PC-3 (cell line): ENCODE data around the gene CDC42EP2. TPM values are rescaled to one million over a fixed set of nuclear protein-coding genes. Genes with fewer than 3 reads are reported as not detected.

ENCODE experiments used
- ATAC-seq: fragments of 200-7000 bp; cut with Tn5 transposase; 2 replicates; pipeline ENCODE4 v1.9.1; 2020; ENCODE audit warnings: mild to moderate bottlenecking, moderate library complexity
- BruUV-seq: library from RNA; stranded (reverse); fragments of 400-500 nt; replicated peaks from 2 replicates; lab custom pipeline; 2021; lab: Mats Ljungman, UMichigan
- CTCF ChIA-PET: fragments of 300-600 bp; sonication (Branson Sonifier 250); formaldehyde crosslinking; loops from one replicate; lab custom pipeline; 2022; ENCODE audit warnings: antibody characterized with exemption; lab: Charles Lee
- POLR2A ChIA-PET: fragments of 300-600 bp; sonication (Branson Sonifier 250); formaldehyde crosslinking; loops from one replicate; lab custom pipeline; 2022; ENCODE audit warnings: antibody characterized with exemption; ENCODE audit not compliant: unreplicated experiment; lab: Charles Lee
- DNase-seq: peaks from one replicate; pipeline ENCODE4 v3.0.0-alpha.2; 2015
- H2AFZ ChIP-seq: fragments of 300-600 bp; sonication (generic); 2 replicates; pipeline ENCODE4 v1.6.0; 2016; ENCODE audit warnings: antibody characterized with exemption, low read length
- H3F3A ChIP-seq: fragments of 300-600 bp; sonication (generic); one replicate; pipeline ENCODE4 v1.6.0; 2017; ENCODE audit warnings: antibody characterized with exemption, low read length, control low read depth, mild to moderate bottlenecking; ENCODE audit not compliant: unreplicated experiment
- H3K27ac ChIP-seq: fragments of 300-600 bp; sonication (generic); 2 replicates; pipeline ENCODE4 v1.5.1; 2016; ENCODE audit warnings: mild to moderate bottlenecking, low read length
- H3K27me3 ChIP-seq: fragments of 300-600 bp; sonication (generic); 2 replicates; pipeline ENCODE4 v1.6.1; 2016; ENCODE audit warnings: low read length, mixed read lengths
- H3K36me3 ChIP-seq: fragments of 300-600 bp; sonication (generic); 2 replicates; pipeline ENCODE4 v1.6.1; 2016; ENCODE audit warnings: low read depth, mixed run types, low read length, mixed read lengths
- H3K4me1 ChIP-seq: fragments of 300-600 bp; sonication (generic); 2 replicates; pipeline ENCODE4 v1.5.1; 2016; ENCODE audit warnings: low read length; ENCODE audit not compliant: insufficient read depth
- H3K4me2 ChIP-seq: fragments of 300-600 bp; sonication (generic); 2 replicates; pipeline ENCODE4 v1.6.0; 2016; ENCODE audit warnings: low read length
- H3K4me3 ChIP-seq: fragments of 300-600 bp; sonication (generic); 2 replicates; pipeline ENCODE4 v1.5.1; 2016; ENCODE audit warnings: mild to moderate bottlenecking, low read length, mixed read lengths
- H3K79me2 ChIP-seq: fragments of 300-600 bp; sonication (generic); 2 replicates; pipeline ENCODE4 v1.6.1; 2017; ENCODE audit warnings: low read length, mixed read lengths
- H3K9ac ChIP-seq: fragments of 300-600 bp; sonication (generic); 2 replicates; pipeline ENCODE4 v1.6.0; 2016; ENCODE audit warnings: mild to moderate bottlenecking, low read length
- H3K9me2 ChIP-seq: fragments of 300-600 bp; sonication (generic); replicated peaks from 2 replicates; pipeline ENCODE4 v1.6.1; 2016; ENCODE audit warnings: mixed run types, low read length, mixed read lengths
- H3K9me3 ChIP-seq: fragments of 300-600 bp; sonication (generic); 2 replicates; pipeline ENCODE4 v1.6.1; 2016; ENCODE audit warnings: low read length, mixed read lengths
- H4K20me1 ChIP-seq: fragments of 300-600 bp; sonication (generic); 2 replicates; pipeline ENCODE4 v1.6.1; 2016; ENCODE audit warnings: low read length, mixed read lengths
- CTCF ChIP-seq: fragments of 300-600 bp; sonication (generic); conservative IDR thresholded peaks from 2 replicates; pipeline ENCODE4 v1.5.1; 2017; ENCODE audit warnings: antibody characterized with exemption, low read depth, mild to moderate bottlenecking, low read length
- EZH2 ChIP-seq: fragments of 300-600 bp; sonication (generic); IDR thresholded peaks from one replicate; pipeline ENCODE4 v1.6.1; 2017; ENCODE audit warnings: antibody characterized with exemption, mild to moderate bottlenecking, low read length; ENCODE audit not compliant: unreplicated experiment
- EZH2phosphoT487 ChIP-seq: fragments of 300-600 bp; sonication (generic); IDR thresholded peaks from 2 replicates; pipeline ENCODE4 v1.6.1; 2018; ENCODE audit warnings: mild to moderate bottlenecking, antibody characterized with exemption, low read length, borderline replicate concordance
- intact Hi-C: fragments of 100-400 bp; cut with micrococcal nuclease; formaldehyde crosslinking; loops from 2 replicates; pipeline ENCODE4 v1.9.0; 2023
- total RNA-seq: library from RNA; depleted of rRNA; stranded (reverse); fragments of >200 nt; gene quantifications from 2 replicates; pipeline ENCODE4 v1.2.3, GENCODE V29; 2014

CDC42EP2 gene
- total RNA-seq, 1 experiment from 2014 or later: 25.7 TPM

GRCh38 chr11:65323813-65324212, 9.1 kb downstream of the CDC42EP2 start:
- H3K9me2 ChIP-seq: no peaks in the 10 kb centered on the region
- H3K9ac ChIP-seq: no peak overlapping the region
- H4K20me1 ChIP-seq: peaks cover 33% of the 10 kb centered on the region
- peaks cover 34% of the 10 kb centered on the region for H3K79me2 ChIP-seq
- intact Hi-C loops: no loop called here
- H3K27me3 ChIP-seq: no peaks in the 10 kb centered on the region
- H3K4me3 ChIP-seq: no peak overlapping the region
- TF ChIP-seq EZH2phosphoT487 (no peak), EZH2 (no peak), CTCF (no peak)
- no peaks in the 10 kb centered on the region for H3K9me3 ChIP-seq
- H3F3A ChIP-seq: no peaks in the 10 kb centered on the region
- no peak overlapping the region for H2AFZ ChIP-seq
- H3K27ac ChIP-seq: no peak overlapping the region
- H3K4me1 ChIP-seq: no peaks in the 10 kb centered on the region
- POLR2A ChIA-PET: no interaction called here
- DNase-seq (no peak), ATAC-seq (peak; percentile 29)
- CTCF ChIA-PET: no interaction called here
- peaks cover 32% of the 10 kb centered on the region for H3K36me3 ChIP-seq
- no peak overlapping the region for H3K4me2 ChIP-seq
- BruUV-seq: no TSS peak

GRCh38 chr11:65325435-65325834, 10.8 kb downstream of the CDC42EP2 start:
- ChIA-PET POLR2A (no interaction called here), CTCF (no interaction called here)
- H3F3A ChIP-seq: no peaks in the 10 kb centered on the region
- no peak overlapping the region for H3K9ac ChIP-seq
- no peak overlapping the region for H3K27ac ChIP-seq
- H3K4me3 ChIP-seq: no peak overlapping the region
- no peak for DNase-seq
- peaks cover 23% of the 10 kb centered on the region for H4K20me1 ChIP-seq
- intact Hi-C loops: no loop called here
- H3K27me3 ChIP-seq: no peaks in the 10 kb centered on the region
- ATAC-seq: no peak
- TF ChIP-seq EZH2 (no peak), CTCF (no peak), EZH2phosphoT487 (no peak)
- H3K4me2 ChIP-seq: no peak overlapping the region
- H3K79me2 ChIP-seq: peaks cover 18% of the 10 kb centered on the region
- peaks cover 24% of the 10 kb centered on the region for H3K36me3 ChIP-seq
- H2AFZ ChIP-seq: no peak overlapping the region
- H3K9me3 ChIP-seq: no peaks in the 10 kb centered on the region
- no peaks in the 10 kb centered on the region for H3K9me2 ChIP-seq
- H3K4me1 ChIP-seq: peaks cover 9% of the 10 kb centered on the region
- no TSS peak for BruUV-seq

GRCh38 chr11:65327021-65327420, 12.4 kb downstream of the CDC42EP2 start:
- DNase-seq (no peak), ATAC-seq (no peak)
- Histone ChIP-seq H4K20me1 (peaks cover 7% of the 10 kb centered on the region), H3K9ac (no peak overlapping the region), H3K4me2 (no peak overlapping the region), H3K4me1 (peaks cover 9% of the 10 kb centered on the region), H3K9me3 (no peaks in the 10 kb centered on the region), H3K27ac (no peak overlapping the region), H2AFZ (no peak overlapping the region), H3F3A (no peaks in the 10 kb centered on the region), H3K36me3 (peaks cover 8% of the 10 kb centered on the region), H3K79me2 (peaks cover 2% of the 10 kb centered on the region), H3K27me3 (no peaks in the 10 kb centered on the region), H3K9me2 (no peaks in the 10 kb centered on the region), H3K4me3 (no peak overlapping the region)
- BruUV-seq: no TSS peak
- CTCF ChIA-PET: interaction anchor here (0.6 to 0.8 kb wide), 3 partner anchors 38 to 52 kb away, joined by 8 to 18 read pairs (median 8); no protein-coding TSS in a partner anchor
- TF ChIP-seq EZH2 (no peak), CTCF (no peak), EZH2phosphoT487 (no peak)
- POLR2A ChIA-PET: interaction anchor here (0.6 kb wide), 1 partner anchor 52 kb away, joined by 42 read pairs; no protein-coding TSS in a partner anchor
- intact Hi-C loops: no loop called here
